Fibroblast of lung (primary cell): ENCODE measurements around the gene GTF3C1.

Experiments
- CTCF ChIP-seq, 2 donors: IDR thresholded peaks in 1 of 2; conservative IDR thresholded peaks in 1 of 2; 1 replicate in 1 of 2; 2 replicates in 1 of 2; pipeline ENCODE4 v1.5.1; 2011 to 2012; ENCODE audit warnings: low read length in 2 of 2, control low read depth in 1 of 2, inconsistent platforms in 1 of 2, low read depth in 1 of 2, mild to moderate bottlenecking in 1 of 2
- EZH2 ChIP-seq: IDR thresholded peaks from 2 replicates; pipeline ENCODE4 v1.5.1; 2012; ENCODE audit warnings: low read length, control low read depth, mild to moderate bottlenecking; ENCODE audit errors: missing control alignments

GRCh38 chr16:27558434-27558833 is 8.7 kb upstream of the GTF3C1 start:
- TF ChIP-seq CTCF (conservative IDR thresholded peaks at IDR 0.05 in 1 of 2, IDR thresholded peaks at IDR 0.05 in 1 of 2; ENCODE audit: low read depth in 1 of 2, low read length in 2 of 2): no peak
- no peak for TF ChIP-seq EZH2
